Loucy (cell line): ENCODE data around the gene BGN.

Experiments used
- H2AFZ ChIP-seq: fragments of 200-600 bp; sonication (generic); 2 replicates; pipeline ENCODE4 v1.6.0; 2016; ENCODE audit warnings: antibody characterized with exemption, mild to moderate bottlenecking, low read length, moderate library complexity
- H3F3A ChIP-seq: fragments of 200-600 bp; 2 replicates; pipeline ENCODE4 v1.6.0; 2016; ENCODE audit warnings: antibody characterized with exemption, low read depth, mild to moderate bottlenecking
- H3K27me3 ChIP-seq: fragments of 200-600 bp; sonication (generic); 2 replicates; pipeline ENCODE4 v1.6.1; 2014; ENCODE audit warnings: low read length, mild to moderate bottlenecking; ENCODE audit not compliant: insufficient read depth, poor library complexity, severe bottlenecking
- H3K36me3 ChIP-seq: fragments of 200-600 bp; sonication (generic); 2 replicates; pipeline ENCODE4 v1.6.1; 2016; ENCODE audit warnings: low read length; ENCODE audit not compliant: insufficient read depth
- H3K4me1 ChIP-seq: fragments of 200-600 bp; sonication (generic); 2 replicates; pipeline ENCODE4 v1.5.1; 2014; ENCODE audit warnings: low read length, mild to moderate bottlenecking; ENCODE audit not compliant: insufficient read depth, poor library complexity, severe bottlenecking
- H3K4me2 ChIP-seq: fragments of 200-600 bp; sonication (generic); 2 replicates; pipeline ENCODE4 v1.6.0; 2014; ENCODE audit warnings: antibody characterized with exemption, low read length, low read depth, mild to moderate bottlenecking; ENCODE audit not compliant: poor library complexity, severe bottlenecking
- H3K4me3 ChIP-seq: fragments of 200-600 bp; sonication (generic); 2 replicates; pipeline ENCODE4 v1.5.1; 2014; ENCODE audit warnings: low read length, mild to moderate bottlenecking, mixed read lengths; ENCODE audit not compliant: poor library complexity, severe bottlenecking
- H3K79me2 ChIP-seq: fragments of 200-600 bp; sonication (generic); 2 replicates; pipeline ENCODE4 v1.6.1; 2014; ENCODE audit warnings: low read length; ENCODE audit not compliant: insufficient read depth
- H3K9ac ChIP-seq: fragments of 200-600 bp; sonication (generic); 2 replicates; pipeline ENCODE4 v1.6.0; 2014; ENCODE audit warnings: mild to moderate bottlenecking, low read depth, low read length, moderate library complexity; ENCODE audit not compliant: poor library complexity, severe bottlenecking
- H3K9me2 ChIP-seq: fragments of 200-600 bp; sonication (generic); replicated peaks from 2 replicates; pipeline ENCODE4 v1.6.1; 2016; ENCODE audit warnings: low read depth, low read length, mixed read lengths
- H3K9me3 ChIP-seq: fragments of 200-600 bp; sonication (generic); 2 replicates; pipeline ENCODE4 v1.6.1; 2014; ENCODE audit warnings: mild to moderate bottlenecking, antibody characterized with exemption, low read length, low read depth; ENCODE audit not compliant: insufficient read depth
- H4K20me1 ChIP-seq: fragments of 200-600 bp; sonication (generic); 2 replicates; pipeline ENCODE4 v1.6.0; 2014; ENCODE audit warnings: antibody characterized with exemption, low read length, mild to moderate bottlenecking; ENCODE audit not compliant: insufficient read depth, poor library complexity, severe bottlenecking
- CTCF ChIP-seq: fragments of 200-600 bp; sonication (generic); conservative IDR thresholded peaks from 2 replicates; pipeline ENCODE4 v1.5.1; 2014; ENCODE audit warnings: mild to moderate bottlenecking, antibody characterized with exemption, low read length
- EZH2phosphoT487 ChIP-seq: fragments of 200-600 bp; IDR thresholded peaks from 2 replicates; pipeline ENCODE4 v1.6.1; 2018; ENCODE audit warnings: antibody characterized with exemption, mild to moderate bottlenecking, moderate library complexity, borderline replicate concordance

Gene BGN

GRCh38 chrX:153557618-153558355 lies 63.0 kb downstream of the BGN start:
- H3K9me3 ChIP-seq: no peaks in the 10 kb centered on the region
- H3K79me2 ChIP-seq: no peaks in the 10 kb centered on the region
- no peaks in the 10 kb centered on the region for H3K36me3 ChIP-seq
- H4K20me1 ChIP-seq: no peaks in the 10 kb centered on the region
- no peak overlapping the region for H3K4me3 ChIP-seq
- no peaks in the 10 kb centered on the region for H3F3A ChIP-seq
- H3K4me2 ChIP-seq: no peak overlapping the region
- no peaks in the 10 kb centered on the region for H3K27me3 ChIP-seq
- TF ChIP-seq CTCF (no peak), EZH2phosphoT487 (no peak)
- H3K4me1 ChIP-seq: peaks cover 5% of the 10 kb centered on the region
- H2AFZ ChIP-seq: no peak overlapping the region
- H3K9ac ChIP-seq: no peak overlapping the region
- no peaks in the 10 kb centered on the region for H3K9me2 ChIP-seq
